GM12872 (cell line): ENCODE data around the gene ZNF91.

ENCODE experiments used
- TF ChIP-seq, protein P1 (sequence below): IDR thresholded peaks from 3 replicates; pipeline ENCODE4 v1.5.1; 2011; ENCODE audit warnings: low read depth, mild to moderate bottlenecking, low read length, moderate library complexity; ENCODE audit not compliant: insufficient read depth

ZNF91 gene

DNA sequence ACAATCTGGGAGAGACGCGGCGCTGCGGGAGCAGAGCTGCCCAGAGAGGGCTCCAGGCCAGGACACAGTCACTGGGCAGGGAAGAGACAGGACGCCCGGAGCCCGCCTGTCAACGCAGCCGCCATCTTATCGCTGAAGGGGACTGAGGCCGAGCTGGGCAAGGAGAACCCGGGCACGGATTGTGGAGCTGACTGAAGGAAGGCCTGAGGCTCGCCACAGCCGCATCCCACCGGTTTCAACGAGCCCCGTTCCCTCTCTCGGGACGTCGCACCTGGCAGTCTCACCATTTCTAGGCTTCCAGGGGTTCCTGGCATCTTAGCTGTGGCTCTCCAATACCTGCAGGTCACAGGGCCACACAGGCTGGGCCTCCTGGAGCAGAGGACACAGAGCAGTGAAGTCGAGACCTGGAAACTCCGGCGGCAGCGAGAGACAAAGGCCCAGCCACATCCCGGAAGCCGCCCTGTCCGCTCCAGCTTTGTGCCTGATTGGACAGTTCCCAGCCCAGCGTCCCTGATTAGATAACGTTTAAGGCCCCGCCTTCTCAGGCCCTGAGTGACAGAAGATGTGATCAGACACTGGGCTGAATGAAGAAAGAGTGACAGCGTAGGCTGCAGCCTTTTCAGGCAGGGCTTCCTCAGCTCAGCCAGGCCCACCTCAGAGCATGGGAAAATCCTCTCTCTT lies at the start of gene ZNF91:
TSS of gene ZNF91 (minus strand) at position 431 of the 681 bp plus-strand sequence. CDS start at position 314, 117 bp downstream.
- TF ChIP-seq, protein P1, sequence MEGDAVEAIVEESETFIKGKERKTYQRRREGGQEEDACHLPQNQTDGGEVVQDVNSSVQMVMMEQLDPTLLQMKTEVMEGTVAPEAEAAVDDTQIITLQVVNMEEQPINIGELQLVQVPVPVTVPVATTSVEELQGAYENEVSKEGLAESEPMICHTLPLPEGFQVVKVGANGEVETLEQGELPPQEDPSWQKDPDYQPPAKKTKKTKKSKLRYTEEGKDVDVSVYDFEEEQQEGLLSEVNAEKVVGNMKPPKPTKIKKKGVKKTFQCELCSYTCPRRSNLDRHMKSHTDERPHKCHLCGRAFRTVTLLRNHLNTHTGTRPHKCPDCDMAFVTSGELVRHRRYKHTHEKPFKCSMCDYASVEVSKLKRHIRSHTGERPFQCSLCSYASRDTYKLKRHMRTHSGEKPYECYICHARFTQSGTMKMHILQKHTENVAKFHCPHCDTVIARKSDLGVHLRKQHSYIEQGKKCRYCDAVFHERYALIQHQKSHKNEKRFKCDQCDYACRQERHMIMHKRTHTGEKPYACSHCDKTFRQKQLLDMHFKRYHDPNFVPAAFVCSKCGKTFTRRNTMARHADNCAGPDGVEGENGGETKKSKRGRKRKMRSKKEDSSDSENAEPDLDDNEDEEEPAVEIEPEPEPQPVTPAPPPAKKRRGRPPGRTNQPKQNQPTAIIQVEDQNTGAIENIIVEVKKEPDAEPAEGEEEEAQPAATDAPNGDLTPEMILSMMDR = no peak

DNA sequence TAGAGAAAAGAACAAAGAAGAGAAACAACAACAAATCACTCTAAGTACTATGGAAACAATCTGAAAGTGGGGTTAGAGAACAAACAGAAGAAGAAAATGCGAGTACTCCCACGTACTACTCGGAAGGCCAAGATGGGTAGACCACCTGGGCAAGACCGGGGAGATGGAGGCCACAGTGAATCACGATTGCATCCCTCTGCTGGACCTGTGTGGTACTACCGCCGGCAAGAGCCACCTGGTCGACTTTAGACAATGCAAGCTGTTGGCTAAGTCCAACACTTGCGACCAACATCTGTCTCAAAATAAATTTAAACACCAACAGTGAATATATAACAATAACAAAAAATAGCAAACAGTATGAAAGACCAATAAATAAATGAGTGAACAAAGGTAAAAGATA lies 45.5 kb upstream of the ZNF91 start:
- TF ChIP-seq, protein P1 = peak; percentile 54; the same call in 2 of the 3 replicates

DNA sequence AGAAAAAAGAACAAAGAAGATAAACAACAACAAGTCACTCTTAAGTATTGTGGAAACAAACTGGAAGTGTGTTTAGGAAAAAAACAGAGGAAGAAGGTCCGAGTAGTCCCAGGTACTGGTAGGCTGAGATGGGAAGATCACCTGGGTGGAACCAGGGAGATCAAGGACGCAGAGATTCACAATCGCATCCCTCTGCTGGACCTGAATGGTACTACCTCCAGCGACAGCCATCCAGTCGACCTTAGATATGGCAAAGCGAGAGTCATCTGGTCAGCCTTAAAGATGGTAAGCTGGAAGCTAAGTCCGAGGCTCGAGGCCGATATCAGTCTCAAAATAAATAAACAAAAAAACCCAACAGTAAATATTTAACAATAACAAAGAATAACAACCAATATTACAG lies 44.9 kb upstream of the ZNF91 start:
- TF ChIP-seq, protein P1 = peak; percentile 33; the same call in 2 of the 3 replicates

DNA sequence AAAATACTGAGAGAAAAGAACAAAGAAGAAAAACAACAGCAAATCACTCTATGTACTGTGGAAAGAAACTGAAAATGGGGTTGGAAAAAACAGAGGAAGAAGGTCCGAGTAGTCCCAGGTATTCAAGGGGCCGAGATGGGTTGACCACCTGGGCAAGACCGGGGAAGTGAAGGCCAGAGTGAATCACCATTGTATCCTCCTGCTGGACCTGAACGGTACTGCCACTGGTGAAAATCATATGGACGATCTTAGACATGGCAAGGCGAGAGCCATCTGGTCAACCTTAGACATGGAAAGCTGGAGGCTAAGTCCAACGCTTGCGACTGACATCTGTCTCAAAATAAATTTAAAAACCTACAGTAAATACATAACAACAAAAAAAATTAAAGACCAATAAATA lies 44.4 kb upstream of the ZNF91 start:
- TF ChIP-seq, protein P1 = peak; percentile 39; the same call in 1 of the 3 replicates

DNA sequence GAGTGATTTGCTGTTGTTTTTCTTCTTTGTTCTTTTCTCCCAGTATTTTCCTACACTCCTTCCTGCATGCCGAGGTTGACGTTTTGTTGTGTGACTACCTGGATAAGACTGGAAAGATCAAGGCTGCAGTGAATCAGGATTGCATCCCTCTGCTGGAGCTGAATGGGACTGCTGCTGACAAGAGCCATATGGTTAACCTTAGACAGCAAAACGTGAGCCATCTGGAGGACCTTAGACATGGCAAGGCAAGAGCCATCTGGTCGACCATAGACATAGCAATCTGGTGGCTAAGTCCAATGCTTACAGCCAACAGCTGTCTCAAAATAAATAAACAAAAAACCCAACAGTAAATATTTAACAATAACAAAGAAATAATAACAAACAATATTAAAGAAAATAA lies 42.6 kb upstream of the ZNF91 start:
- TF ChIP-seq, protein P1 = 0 out of 3 replicates have a peak, but pooled peaks have one; percentile 17

DNA sequence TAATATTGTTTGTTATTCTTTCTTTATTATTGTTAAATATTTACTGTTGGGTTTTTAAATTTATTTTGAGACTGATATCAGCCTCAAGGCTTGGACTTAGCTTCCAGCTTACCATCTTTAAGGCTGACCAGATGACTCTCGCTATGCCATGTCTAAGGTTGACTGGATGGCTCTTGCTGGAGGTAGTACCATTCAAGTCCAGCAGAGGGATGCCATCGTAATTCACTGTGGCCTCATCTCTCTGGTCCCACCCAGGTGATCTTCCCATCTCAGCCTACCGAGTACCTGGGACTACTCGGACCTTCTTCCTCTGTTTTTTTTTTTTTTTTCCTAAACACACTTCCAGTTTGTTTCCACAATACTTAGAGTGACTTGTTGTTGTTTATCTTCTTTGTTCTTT lies 41.7 kb upstream of the ZNF91 start:
- TF ChIP-seq, protein P1 = peak; percentile 56; the same call in 2 of the 3 replicates

DNA sequence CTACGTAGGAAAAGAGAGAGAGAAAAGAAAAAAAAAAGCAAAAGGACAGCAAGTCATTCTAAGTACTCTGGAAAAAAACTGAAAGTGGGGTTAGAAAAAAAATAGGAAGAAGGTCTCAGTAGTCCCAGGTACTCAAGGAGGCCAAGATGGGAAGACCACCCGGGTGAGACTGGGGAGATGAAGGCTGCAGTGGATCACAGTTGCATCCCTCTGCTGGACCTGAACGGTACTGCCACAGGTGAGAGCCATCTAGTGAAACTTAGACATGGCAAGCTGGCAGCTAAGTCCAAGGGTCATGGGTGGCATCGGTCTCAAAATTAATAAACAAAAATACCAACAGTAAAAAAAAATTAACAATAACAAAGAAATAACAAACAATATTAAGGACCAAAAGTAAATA lies 41.0 kb upstream of the ZNF91 start:
- TF ChIP-seq, protein P1 = peak; percentile 53; the same call in 2 of the 3 replicates
